SU-DHL-6 (cell line): ENCODE data around the gene KLRC2.

ENCODE experiments used
- CTCF ChIP-seq: fragments of 200-600 bp; sonication (generic); IDR thresholded peaks from one replicate; pipeline ENCODE4 v1.5.1; 2017; ENCODE audit warnings: antibody characterized with exemption, mild to moderate bottlenecking, low read length, moderate library complexity; ENCODE audit not compliant: insufficient read depth, poor library complexity, severe bottlenecking
- EZH2phosphoT487 ChIP-seq: fragments of 200-600 bp; sonication (generic), shearing (Covaris generic); conservative IDR thresholded peaks from 2 replicates; pipeline ENCODE4 v1.6.1; 2018; ENCODE audit warnings: mild to moderate bottlenecking, antibody characterized with exemption, low read length, moderate library complexity, mixed read lengths

- TF ChIP-seq CTCF (no peak), EZH2phosphoT487 (no peak)
Measured at GRCh38 chr12:10405294-10405693, 30.5 kb downstream of the KLRC2 start.
